Stimulated activated CD8-positive, alpha-beta memory T cell treated with anti-CD3 and anti-CD28 coated beads, Interleukin-7, amount 100 ng/mL, for 24 hours (primary cell): ENCODE data around the gene OBP2B.

ENCODE experiments used
- DNase-seq: peaks from one replicate; pipeline ENCODE4 v3.0.0-alpha.2; 2020; ENCODE audit warnings: low read depth

OBP2B gene

DNA sequence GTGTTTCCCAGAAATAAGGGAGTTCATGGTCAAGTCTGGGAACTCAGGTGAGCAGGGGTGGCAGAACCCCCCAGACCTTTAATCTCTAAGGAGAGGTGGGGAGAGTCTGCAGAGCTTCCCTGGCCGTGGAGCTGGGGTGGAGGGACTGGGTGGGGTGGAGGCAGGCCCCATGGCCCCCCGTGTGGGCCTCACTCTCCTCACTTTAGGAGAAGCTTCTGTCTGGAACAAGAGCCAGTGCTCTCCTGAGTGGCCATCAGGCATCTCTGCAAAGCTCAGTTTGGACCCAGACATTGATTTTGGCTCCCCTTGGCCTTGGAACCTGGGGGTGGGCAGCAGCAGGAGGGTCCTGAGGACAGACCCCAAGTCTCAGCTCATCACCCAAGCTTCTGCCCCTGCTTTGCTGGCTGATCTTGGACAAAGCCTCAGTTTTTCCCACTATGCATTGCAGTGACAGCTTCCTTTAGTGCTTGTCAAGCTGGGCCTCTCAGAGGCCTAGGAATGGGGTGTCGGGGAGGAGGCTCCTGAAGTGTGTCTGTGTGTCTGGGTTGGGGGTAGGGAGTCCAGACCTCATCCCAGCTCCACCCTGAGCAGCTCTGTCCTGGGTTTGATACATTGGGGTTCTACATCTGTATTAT lies 41.8 kb downstream of the OBP2B start:
- no peak for DNase-seq

DNA sequence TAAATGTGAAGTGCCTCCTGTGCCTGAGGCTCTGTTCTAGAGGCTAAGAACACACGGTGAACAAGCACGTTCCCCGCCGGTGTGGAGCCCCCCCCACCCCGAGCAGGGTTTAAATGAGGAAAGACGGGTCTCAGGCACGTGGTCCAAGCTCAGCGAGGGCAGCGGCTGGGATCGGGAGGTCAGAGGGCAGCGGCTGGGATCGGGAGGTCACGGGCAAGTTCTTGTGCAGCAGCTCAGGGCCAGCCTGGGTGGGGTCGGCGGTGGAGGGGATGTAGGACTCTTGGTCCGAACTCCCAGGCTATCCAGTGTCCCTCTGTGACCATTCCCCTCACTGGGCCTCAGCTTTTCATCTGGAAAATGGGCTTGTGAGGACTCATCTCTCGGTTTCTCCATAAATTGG lies 42.7 kb downstream of the OBP2B start:
- no peak for DNase-seq

DNA sequence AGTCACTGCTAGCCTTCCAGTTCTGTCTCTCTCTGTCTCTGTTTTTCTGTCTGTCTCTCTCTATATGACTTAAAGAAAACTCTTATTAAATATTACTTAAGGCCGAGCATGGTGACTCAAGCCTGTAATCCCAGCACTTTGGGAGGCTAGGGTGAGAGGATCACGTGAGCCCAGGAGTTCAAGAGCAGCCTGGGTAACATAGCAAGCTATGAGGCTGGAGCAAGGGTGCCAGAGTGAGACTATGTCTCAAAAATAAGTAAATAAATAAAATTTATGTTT lies 43.7 kb downstream of the OBP2B start:
- no peak for DNase-seq

DNA sequence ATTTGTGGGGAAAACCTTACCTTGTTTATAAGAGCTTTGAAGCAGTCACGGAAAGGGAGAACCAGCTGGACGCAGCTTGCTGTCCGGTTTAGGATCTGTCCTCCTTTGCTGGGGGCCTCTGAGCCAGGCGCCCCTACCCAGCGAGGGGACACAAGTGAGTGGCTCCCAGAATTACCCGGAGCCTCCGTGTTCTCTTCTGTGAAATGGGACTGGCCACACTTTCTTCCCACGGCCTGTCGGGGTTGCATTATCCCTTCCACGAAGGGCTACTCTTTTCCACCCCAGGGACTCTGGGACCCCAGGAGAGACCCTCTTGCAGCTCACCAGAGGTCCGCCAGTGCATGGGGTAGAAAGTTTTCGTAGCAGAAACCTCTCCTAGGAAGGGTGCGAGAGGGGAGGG lies 44.9 kb downstream of the OBP2B start:
- DNase-seq, result no peak

DNA sequence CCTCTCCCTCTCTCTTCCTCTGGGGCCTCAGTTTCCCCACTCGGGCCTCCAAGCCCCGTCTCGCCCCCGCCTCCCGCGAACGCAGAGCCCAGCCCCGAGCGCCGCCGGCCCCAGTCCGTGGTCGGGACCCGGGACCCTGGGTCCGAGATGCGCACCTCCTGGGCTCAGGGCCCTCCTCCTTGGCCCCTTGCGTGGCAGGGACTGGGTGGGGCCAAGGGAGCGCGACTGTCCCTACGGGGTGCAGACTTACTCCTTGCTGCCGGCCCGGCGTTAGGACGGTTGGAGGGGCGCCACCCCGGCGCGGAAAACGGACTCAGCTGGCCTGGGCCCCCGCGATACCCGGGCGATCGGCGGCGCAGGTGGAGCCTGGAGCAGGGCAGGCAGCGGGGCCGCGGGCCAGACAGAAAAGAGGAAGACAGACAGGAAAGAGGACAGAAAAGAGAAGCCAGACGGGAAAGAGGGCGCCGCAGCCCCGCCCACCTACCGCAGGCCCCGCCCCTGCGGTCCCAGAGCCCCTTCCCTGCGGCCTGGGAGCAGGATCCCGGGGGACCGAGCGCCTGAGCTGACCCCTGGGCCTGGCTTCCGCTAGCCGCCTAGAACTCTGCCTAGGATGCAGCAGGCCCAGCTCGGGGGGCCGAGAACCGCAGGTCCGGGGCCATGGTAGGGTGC lies 45.4 kb downstream of the OBP2B start, which contains the start of gene GBGT1:
TSS of gene GBGT1 (minus strand) at position 411 of the 669 bp plus-strand sequence. CDS start 1,502 bp downstream, outside the sequence.
- DNase-seq, result no peak

DNA sequence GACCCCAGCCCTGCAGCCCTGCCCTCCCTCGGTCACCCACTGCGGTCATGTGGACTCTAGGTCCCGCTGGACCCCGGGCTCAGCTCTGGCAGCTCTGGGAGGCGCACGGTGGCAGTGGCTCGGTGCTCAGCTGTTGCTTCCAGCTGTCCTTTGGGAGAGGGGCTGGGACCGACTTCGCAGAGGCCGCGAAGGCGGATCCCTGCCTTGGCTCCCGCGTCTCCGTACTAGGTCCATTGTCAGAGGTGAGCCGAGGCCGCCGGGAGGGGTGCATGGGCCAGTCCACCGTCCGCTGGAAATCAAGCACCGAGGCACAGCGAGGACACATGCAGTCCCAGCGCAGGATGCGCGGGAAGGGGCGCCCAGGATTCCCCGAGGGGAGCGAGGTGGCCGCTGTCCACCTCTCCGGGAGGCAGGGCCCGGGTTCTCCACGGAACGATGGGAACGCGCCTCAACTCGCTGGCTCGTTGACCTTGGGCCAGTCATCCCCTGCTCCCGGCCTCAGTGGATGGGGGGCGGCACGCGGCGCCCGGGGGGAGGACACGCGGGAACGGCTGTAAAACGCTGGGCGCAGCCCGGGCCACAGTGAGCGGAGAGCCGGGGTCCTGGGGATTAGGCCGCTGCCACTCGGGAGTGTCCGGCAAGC lies 46.1 kb downstream of the OBP2B start:
- DNase-seq, result no peak

DNA sequence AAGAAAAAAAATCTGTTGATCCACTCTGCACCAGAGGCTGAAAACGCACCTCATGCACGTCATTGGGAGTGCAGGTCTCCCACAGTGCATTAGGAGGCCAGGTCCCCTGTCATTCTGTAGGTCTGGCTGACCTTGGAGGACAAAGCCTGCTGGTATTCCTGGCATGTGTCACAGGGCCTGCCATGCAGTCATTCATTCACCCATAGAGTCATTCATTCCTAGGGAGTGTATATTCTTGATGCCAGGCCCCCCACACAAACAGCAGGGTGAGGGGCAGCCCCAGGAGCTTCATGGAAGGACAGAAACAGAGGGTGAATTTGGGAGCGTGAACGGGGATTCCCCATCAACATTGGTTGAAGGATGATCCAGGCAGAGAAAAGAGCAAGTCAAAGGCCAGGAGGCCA lies 47.5 kb downstream of the OBP2B start:
- DNase-seq, result no peak

DNA sequence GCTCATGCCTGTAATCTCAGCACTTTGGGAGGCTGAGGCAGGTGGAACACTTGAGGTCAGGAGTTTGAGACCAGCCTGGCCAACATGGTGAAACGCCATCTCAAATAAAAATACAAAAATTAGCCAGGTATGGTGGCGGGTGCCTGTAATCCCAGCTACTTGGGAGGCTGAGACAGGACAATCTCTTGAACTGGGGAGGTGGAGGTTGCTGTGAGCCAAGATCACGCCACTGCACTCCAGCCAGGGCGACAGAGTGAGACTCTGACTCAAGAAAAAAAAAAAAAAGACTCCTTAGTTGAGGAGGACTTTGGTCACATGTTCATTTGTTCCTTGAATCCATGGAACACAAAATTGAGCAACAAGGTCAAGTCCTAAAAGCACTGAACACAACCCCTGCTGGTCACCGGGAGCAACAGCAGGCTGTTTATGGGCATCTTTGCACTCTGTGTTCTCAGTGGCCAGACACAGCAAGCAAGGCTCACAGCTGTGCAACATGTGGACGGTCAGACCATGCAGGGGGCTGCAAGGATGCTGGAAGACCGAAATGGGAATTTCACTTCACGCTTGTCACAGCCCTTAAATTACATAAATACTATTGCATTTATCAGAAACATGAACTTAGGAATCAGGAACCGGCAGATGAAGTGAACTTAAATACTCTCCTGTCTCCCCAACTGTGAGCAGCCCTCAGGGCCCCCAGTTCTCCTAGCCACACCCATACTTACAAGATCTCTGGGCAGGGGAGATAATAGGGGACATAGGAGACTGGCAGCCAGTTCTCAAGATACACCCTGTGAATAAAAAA lies 48.1 kb downstream of the OBP2B start:
- no peak for DNase-seq

DNA sequence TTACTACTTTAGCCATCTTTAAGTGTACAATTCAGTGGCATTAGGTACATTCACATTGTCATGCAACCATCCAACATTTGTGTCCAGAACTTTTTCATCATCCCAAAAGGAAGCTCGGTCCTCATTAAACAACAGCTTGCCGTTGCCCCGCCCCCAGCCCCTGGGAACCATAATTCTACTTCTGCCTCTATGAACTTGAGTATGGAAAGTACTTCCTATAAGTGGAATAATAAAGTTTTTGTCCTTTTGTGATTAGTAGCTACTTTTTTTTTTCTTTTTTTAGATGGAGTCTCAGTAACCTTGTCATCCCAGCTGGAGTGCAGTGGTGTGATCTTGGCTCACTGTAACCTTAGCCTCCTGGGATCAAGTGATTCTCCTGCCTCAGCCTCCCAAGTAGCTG lies 50.4 kb downstream of the OBP2B start:
- no peak for DNase-seq
